RWPE2 (cell line): ENCODE measurements around the gene NELFB.

Experiments
- ATAC-seq: fragments of 200-7000 bp; cut with Tn5 transposase; 3 replicates; pipeline ENCODE4 v1.9.1; 2021; ENCODE audit warnings: low read depth
- DNase-seq: peaks from one replicate; pipeline ENCODE4 v3.0.0-alpha.2; 2020; ENCODE audit warnings: low spot score
- H3K27ac ChIP-seq: fragments of 450-650 bp; 2 replicates; pipeline ENCODE4 v1.5.1; 2017; ENCODE audit warnings: mild to moderate bottlenecking; ENCODE audit not compliant: poor library complexity, severe bottlenecking
- H3K27me3 ChIP-seq: fragments of 250-450 bp; sonication (Bioruptor Pico); 2 replicates; pipeline ENCODE4 v1.5.1; 2021; ENCODE audit warnings: mild to moderate bottlenecking, moderate library complexity; ENCODE audit not compliant: insufficient read depth, poor library complexity, severe bottlenecking
- H3K36me3 ChIP-seq: fragments of 250-450 bp; sonication (Bioruptor Pico); 2 replicates; pipeline ENCODE4 v1.5.1; 2020; ENCODE audit warnings: low read depth, mild to moderate bottlenecking, moderate library complexity
- H3K4me1 ChIP-seq: fragments of 250-450 bp; sonication (Bioruptor Pico); 2 replicates; pipeline ENCODE4 v1.5.1; 2021; ENCODE audit warnings: mild to moderate bottlenecking, moderate library complexity; ENCODE audit not compliant: insufficient read depth, poor library complexity, severe bottlenecking
- H3K4me3 ChIP-seq: fragments of 250-450 bp; sonication (Bioruptor Pico); 2 replicates; pipeline ENCODE4 v1.5.1; 2021; ENCODE audit warnings: mild to moderate bottlenecking, moderate library complexity; ENCODE audit not compliant: severe bottlenecking
- H3K9me3 ChIP-seq: fragments of 250-450 bp; sonication (Bioruptor Pico); 2 replicates; pipeline ENCODE4 v1.5.1; 2021; ENCODE audit warnings: mild to moderate bottlenecking, moderate library complexity; ENCODE audit not compliant: severe bottlenecking
- CTCF ChIP-seq: fragments of 450-650 bp; IDR thresholded peaks from one replicate; pipeline ENCODE4 v1.5.1; 2017; ENCODE audit warnings: mild to moderate bottlenecking, moderate library complexity; ENCODE audit not compliant: poor library complexity, severe bottlenecking

The NELFB gene

GRCh38 chr9:137220317-137221094, 34.6 kb upstream of the NELFB start:
- H3K4me1 ChIP-seq: peaks cover 18% of the 10 kb centered on the region
- no peak overlapping the region for H3K4me3 ChIP-seq
- DNase-seq (no peak), ATAC-seq (no peak)
- H3K27me3 ChIP-seq: no peaks in the 10 kb centered on the region
- TF ChIP-seq CTCF: no peak
- no peaks in the 10 kb centered on the region for H3K9me3 ChIP-seq
- no peak overlapping the region for H3K27ac ChIP-seq
- 0 out of 2 replicates have a peak, but pooled peaks cover 1% of the 10 kb centered on the region for H3K36me3 ChIP-seq

- no peaks in the 10 kb centered on the region for H3K9me3 ChIP-seq
- H3K4me1 ChIP-seq: peaks cover 24% of the 10 kb centered on the region
- DNase-seq: no peak
- no peak overlapping the region for H3K27ac ChIP-seq
- no peak overlapping the region for H3K4me3 ChIP-seq
- no peaks in the 10 kb centered on the region for H3K36me3 ChIP-seq
- no peak for TF ChIP-seq CTCF
- no peak for ATAC-seq
- no peaks in the 10 kb centered on the region for H3K27me3 ChIP-seq
Observed at GRCh38 chr9:137221095-137221505, 34.0 kb upstream of the NELFB start.

- peaks cover 28% of the 10 kb centered on the region for H3K4me1 ChIP-seq
- H3K27ac ChIP-seq: no peak overlapping the region
- no peaks in the 10 kb centered on the region for H3K36me3 ChIP-seq
- no peak for TF ChIP-seq CTCF
- H3K4me3 ChIP-seq: peak overlapping the region; percentile 45
- no peaks in the 10 kb centered on the region for H3K9me3 ChIP-seq
- DNase-seq (no peak), ATAC-seq (no peak)
- no peaks in the 10 kb centered on the region for H3K27me3 ChIP-seq
Observed at GRCh38 chr9:137221506-137222111, 33.5 kb upstream of the NELFB start.

- Histone ChIP-seq H3K9me3 (no peaks in the 10 kb centered on the region), H3K27ac (peak within 1 kb of the TSS; percentile 92), H3K36me3 (no peaks in the 10 kb centered on the region), H3K27me3 (no peaks in the 10 kb centered on the region), H3K4me1 (peaks cover 35% of the 10 kb centered on the region), H3K4me3 (peak within 1 kb of the TSS; percentile 45)
- DNase-seq (no peak), ATAC-seq (no peak)
- TF ChIP-seq CTCF: no peak
Observed at GRCh38 chr9:137222190-137223077, 32.7 kb upstream of the NELFB start, which contains the start of gene RNF208. Gene RNF208 (minus strand): TSS chr9:137222240. CDS start chr9:137221212, 1,028 bp downstream.
